PC-9 (cell line): ENCODE measurements around the gene MYO18A. TPM values are rescaled to one million over a fixed set of nuclear protein-coding genes. Genes with fewer than 3 reads are reported as not detected.

Experiments used
- BruUV-seq: library from RNA; stranded (reverse); fragments of 400-500 nt; replicated peaks from 2 replicates; lab custom pipeline; 2021; lab: Mats Ljungman, UMichigan
- CTCF ChIA-PET: fragments of 300-600 bp; sonication (Branson Sonifier 250); formaldehyde crosslinking; loops from one replicate; lab custom pipeline; 2022; ENCODE audit warnings: antibody characterized with exemption; lab: Charles Lee
- POLR2A ChIA-PET: fragments of 300-600 bp; sonication (Branson Sonifier 250); formaldehyde crosslinking; loops from one replicate; lab custom pipeline; 2022; ENCODE audit warnings: antibody characterized with exemption; ENCODE audit not compliant: unreplicated experiment; lab: Charles Lee
- DNase-seq, 2 experiments: peaks; one replicate each; pipeline versions ENCODE4 v3.0.0 to v3.0.0-alpha.2; 2015 to 2022; ENCODE audit warnings: mixed read lengths in 1 of 2
- H2AFZ ChIP-seq: fragments of 200-600 bp; sonication (generic); 2 replicates; pipeline ENCODE4 v1.8.1; 2017; ENCODE audit warnings: antibody characterized with exemption
- H3F3A ChIP-seq: fragments of 200-600 bp; sonication (generic); 2 replicates; pipeline ENCODE4 v1.8.1; 2017; ENCODE audit warnings: antibody characterized with exemption, mild to moderate bottlenecking, low read depth; ENCODE audit not compliant: insufficient read depth
- H3K27ac ChIP-seq: fragments of 200-600 bp; sonication (generic); 2 replicates; pipeline ENCODE4 v1.6.1; 2016; ENCODE audit warnings: mixed run types
- H3K27me3 ChIP-seq: fragments of 200-600 bp; sonication (generic); 2 replicates; pipeline ENCODE4 v1.6.1; 2016; ENCODE audit warnings: low read depth, mixed run types; ENCODE audit not compliant: insufficient read depth
- H3K36me3 ChIP-seq: fragments of 200-600 bp; sonication (generic); 2 replicates; pipeline ENCODE4 v1.6.1; 2016; ENCODE audit warnings: low read depth, mixed run types
- H3K4me1 ChIP-seq: fragments of 200-600 bp; sonication (generic); replicated peaks from 2 replicates; pipeline ENCODE4 v1.6.1; 2016; ENCODE audit warnings: mixed run types; ENCODE audit not compliant: insufficient read depth
- H3K4me2 ChIP-seq: fragments of 200-600 bp; sonication (generic); 2 replicates; pipeline ENCODE4 v1.6.1; 2017; ENCODE audit warnings: mixed run types
- H3K4me3 ChIP-seq: fragments of 200-600 bp; sonication (generic); 2 replicates; pipeline ENCODE4 v1.6.1; 2016; ENCODE audit warnings: mixed run types
- H3K79me2 ChIP-seq: fragments of 200-600 bp; sonication (generic); 2 replicates; pipeline ENCODE4 v1.6.1; 2017; ENCODE audit warnings: low read depth, mixed run types
- H3K9me2 ChIP-seq: fragments of 200-600 bp; sonication (generic); 2 replicates; pipeline ENCODE4 v1.8.1; 2017; ENCODE audit warnings: mild to moderate bottlenecking; ENCODE audit not compliant: insufficient read depth
- H3K9me3 ChIP-seq: fragments of 200-600 bp; sonication (generic); 2 replicates; pipeline ENCODE4 v1.8.1; 2016; ENCODE audit warnings: low read depth; ENCODE audit not compliant: insufficient read depth
- H4K20me1 ChIP-seq: fragments of 200-600 bp; sonication (generic); 2 replicates; pipeline ENCODE4 v1.8.1; 2017; ENCODE audit not compliant: insufficient read depth
- EZH2 ChIP-seq: fragments of 200-600 bp; sonication (generic); IDR thresholded peaks from 2 replicates; pipeline ENCODE4 v1.8.0; 2017; ENCODE audit warnings: antibody characterized with exemption, low read depth
- intact Hi-C: fragments of 100-400 bp; cut with micrococcal nuclease; formaldehyde crosslinking; loops from one replicate; pipeline ENCODE4 v1.10.0; 2022; ENCODE audit not compliant: unreplicated experiment
- total RNA-seq: library from RNA; stranded (reverse); gene quantifications from 2 replicates; pipeline ENCODE4 v1.2.3, GENCODE V29; 2021
- TF ChIP-seq, protein P1 (sequence below): fragments of 200-600 bp; sonication (generic); conservative IDR thresholded peaks from 2 replicates; pipeline ENCODE4 v1.6.1; 2017; ENCODE audit warnings: mixed run types, antibody characterized with exemption, mild to moderate bottlenecking, moderate library complexity

Gene MYO18A
- total RNA-seq, 1 experiment from 2014 or later, result 150 TPM

DNA sequence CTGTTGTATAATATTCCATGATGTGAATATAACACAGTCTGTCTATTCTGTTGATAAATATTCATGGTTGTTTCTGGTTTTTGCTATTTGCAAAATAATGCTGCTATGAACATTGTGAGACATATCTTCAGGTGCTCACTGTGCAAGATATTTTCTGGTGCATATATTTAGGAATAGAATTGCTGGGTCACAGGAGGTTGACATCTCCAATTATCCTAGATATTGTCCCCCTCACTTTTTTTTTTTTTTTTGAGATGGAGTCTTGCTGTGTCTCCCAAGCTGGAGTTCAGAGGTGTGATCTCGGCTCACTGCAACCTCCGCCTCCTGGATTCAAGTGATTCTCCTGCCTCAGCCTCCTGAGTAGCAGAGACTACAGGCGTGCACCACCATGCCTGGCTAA, 14.5 kb upstream of the MYO18A start:
- CTCF ChIA-PET, result interaction anchor here (0.7 kb wide), 1 partner anchor 1648 kb away, joined by 4 read pairs; no protein-coding TSS in a partner anchor
- no TSS peak for BruUV-seq

DNA sequence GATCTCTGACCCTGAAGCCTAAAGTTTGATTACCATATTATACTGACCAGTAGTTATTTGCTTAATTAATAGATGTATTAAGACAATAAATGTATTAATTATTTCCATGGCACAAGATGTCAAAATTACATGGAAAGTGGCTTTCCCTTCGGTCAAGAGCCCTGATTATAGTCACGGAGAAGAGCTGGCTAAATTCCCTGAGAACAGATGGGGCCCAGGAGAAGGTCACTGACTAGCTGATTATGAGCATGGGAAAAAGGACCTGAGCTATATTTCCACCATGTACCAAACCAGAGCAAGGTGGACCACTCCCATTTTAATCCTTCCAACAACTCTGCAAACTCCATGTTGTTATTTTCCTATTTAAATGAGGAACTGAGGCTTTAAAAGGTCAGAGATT, 12.9 kb upstream of the MYO18A start:
- peaks cover 22% of the 10 kb centered on the region for H3K4me1 ChIP-seq
- H4K20me1 ChIP-seq, result no peaks in the 10 kb centered on the region
- ChIA-PET CTCF (interaction anchor here (0.7 kb wide), 1 partner anchor 177 kb away, joined by 3 read pairs; no protein-coding TSS in a partner anchor), POLR2A (no interaction called here)
- H3K27ac ChIP-seq, result no peak overlapping the region
- H3K4me2 ChIP-seq, result no peak overlapping the region
- DNase-seq, result no peak
- no peaks in the 10 kb centered on the region for H3K9me3 ChIP-seq
- no peak overlapping the region for H2AFZ ChIP-seq
- H3K4me3 ChIP-seq, result no peak overlapping the region
- H3K79me2 ChIP-seq, result no peaks in the 10 kb centered on the region
- no peaks in the 10 kb centered on the region for H3K9me2 ChIP-seq
- no peaks in the 10 kb centered on the region for H3K27me3 ChIP-seq
- intact Hi-C loops, result no loop called here
- no peaks in the 10 kb centered on the region for H3K36me3 ChIP-seq
- TF ChIP-seq, protein P1, sequence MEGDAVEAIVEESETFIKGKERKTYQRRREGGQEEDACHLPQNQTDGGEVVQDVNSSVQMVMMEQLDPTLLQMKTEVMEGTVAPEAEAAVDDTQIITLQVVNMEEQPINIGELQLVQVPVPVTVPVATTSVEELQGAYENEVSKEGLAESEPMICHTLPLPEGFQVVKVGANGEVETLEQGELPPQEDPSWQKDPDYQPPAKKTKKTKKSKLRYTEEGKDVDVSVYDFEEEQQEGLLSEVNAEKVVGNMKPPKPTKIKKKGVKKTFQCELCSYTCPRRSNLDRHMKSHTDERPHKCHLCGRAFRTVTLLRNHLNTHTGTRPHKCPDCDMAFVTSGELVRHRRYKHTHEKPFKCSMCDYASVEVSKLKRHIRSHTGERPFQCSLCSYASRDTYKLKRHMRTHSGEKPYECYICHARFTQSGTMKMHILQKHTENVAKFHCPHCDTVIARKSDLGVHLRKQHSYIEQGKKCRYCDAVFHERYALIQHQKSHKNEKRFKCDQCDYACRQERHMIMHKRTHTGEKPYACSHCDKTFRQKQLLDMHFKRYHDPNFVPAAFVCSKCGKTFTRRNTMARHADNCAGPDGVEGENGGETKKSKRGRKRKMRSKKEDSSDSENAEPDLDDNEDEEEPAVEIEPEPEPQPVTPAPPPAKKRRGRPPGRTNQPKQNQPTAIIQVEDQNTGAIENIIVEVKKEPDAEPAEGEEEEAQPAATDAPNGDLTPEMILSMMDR, result no peak
- no peak for TF ChIP-seq EZH2
- no TSS peak for BruUV-seq
- H3F3A ChIP-seq, result peaks cover 20% of the 10 kb centered on the region

More for the DNA sequence above, 14.5 kb upstream of the MYO18A start:
- intact Hi-C loops, result no loop called here
- no peak for DNase-seq
- peaks cover 22% of the 10 kb centered on the region for H3K4me1 ChIP-seq
- no peaks in the 10 kb centered on the region for H3K79me2 ChIP-seq
- H3K4me3 ChIP-seq, result no peak overlapping the region
- no peaks in the 10 kb centered on the region for H3K9me2 ChIP-seq
- H2AFZ ChIP-seq, result no peak overlapping the region
- H3K4me2 ChIP-seq, result peak overlapping the region; percentile 56; the same call in 1 of the 2 replicates
- no peaks in the 10 kb centered on the region for H3K27me3 ChIP-seq
- H3K9me3 ChIP-seq, result no peaks in the 10 kb centered on the region
- POLR2A ChIA-PET, result interaction anchor here (0.7 kb wide), 1 partner anchor 60 kb away, joined by 3 read pairs; no protein-coding TSS in a partner anchor
- TF ChIP-seq EZH2, result no peak
- H3K27ac ChIP-seq, result peak overlapping the region; percentile 51
- H4K20me1 ChIP-seq, result no peaks in the 10 kb centered on the region
- peaks cover 20% of the 10 kb centered on the region for H3F3A ChIP-seq
- H3K36me3 ChIP-seq, result no peaks in the 10 kb centered on the region

DNA sequence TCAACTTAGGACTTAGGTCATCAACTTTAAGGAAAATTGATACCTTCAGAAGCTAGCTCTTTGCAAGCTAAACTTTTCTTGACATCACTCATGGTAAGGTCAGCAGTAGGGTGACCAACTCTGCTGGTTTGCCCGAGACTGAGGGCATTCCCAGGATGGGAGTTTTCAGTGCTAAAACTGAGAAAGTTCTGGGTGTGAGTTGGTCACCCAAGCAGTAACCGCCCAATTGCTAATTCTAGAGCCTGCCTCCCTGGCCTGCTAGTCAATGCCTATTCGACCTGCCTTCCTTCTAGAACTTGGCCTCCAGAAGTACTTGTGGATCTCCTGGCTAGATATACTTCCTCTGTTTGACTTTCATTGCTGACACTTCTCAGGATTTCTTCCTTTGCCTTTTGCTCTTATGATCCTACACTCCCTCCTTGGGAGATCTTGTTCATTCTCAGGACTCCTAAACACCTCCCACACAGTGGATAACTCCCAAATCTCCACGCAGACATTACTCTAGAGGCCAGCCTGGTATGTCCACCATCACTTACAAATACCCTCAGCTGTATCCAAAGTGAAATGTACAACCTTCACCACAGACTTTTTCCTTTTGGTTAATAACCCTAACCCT, 10.5 kb upstream of the MYO18A start:
- H3K9me2 ChIP-seq, result no peaks in the 10 kb centered on the region

More for the DNA sequence above, 10.5 kb upstream of the MYO18A start:
- Histone ChIP-seq H3K79me2 (no peaks in the 10 kb centered on the region), H3K4me2 (no peak overlapping the region), H3K27me3 (no peaks in the 10 kb centered on the region), H2AFZ (no peak overlapping the region), H3F3A (peaks cover 12% of the 10 kb centered on the region), H3K9me3 (no peaks in the 10 kb centered on the region), H3K4me1 (peaks cover 16% of the 10 kb centered on the region), H3K36me3 (no peaks in the 10 kb centered on the region), H3K27ac (no peak overlapping the region), H3K4me3 (no peak overlapping the region), H4K20me1 (no peaks in the 10 kb centered on the region)
- CTCF ChIA-PET, result no interaction called here
- intact Hi-C loops, result no loop called here
- no TSS peak for BruUV-seq
- no peak for TF ChIP-seq EZH2
- TF ChIP-seq, protein P1, result no peak
- POLR2A ChIA-PET, result no interaction called here
- no peak for DNase-seq
